Measurements from ENCODE around the gene PARP14. TPM values are rescaled to one million over a fixed set of nuclear protein-coding genes. Genes with fewer than 3 reads are reported as not detected.

PARP14 gene
- total and polyA plus RNA-seq, 11 donors: 5.0 to 104 (median 12.5) TPM

DNA sequence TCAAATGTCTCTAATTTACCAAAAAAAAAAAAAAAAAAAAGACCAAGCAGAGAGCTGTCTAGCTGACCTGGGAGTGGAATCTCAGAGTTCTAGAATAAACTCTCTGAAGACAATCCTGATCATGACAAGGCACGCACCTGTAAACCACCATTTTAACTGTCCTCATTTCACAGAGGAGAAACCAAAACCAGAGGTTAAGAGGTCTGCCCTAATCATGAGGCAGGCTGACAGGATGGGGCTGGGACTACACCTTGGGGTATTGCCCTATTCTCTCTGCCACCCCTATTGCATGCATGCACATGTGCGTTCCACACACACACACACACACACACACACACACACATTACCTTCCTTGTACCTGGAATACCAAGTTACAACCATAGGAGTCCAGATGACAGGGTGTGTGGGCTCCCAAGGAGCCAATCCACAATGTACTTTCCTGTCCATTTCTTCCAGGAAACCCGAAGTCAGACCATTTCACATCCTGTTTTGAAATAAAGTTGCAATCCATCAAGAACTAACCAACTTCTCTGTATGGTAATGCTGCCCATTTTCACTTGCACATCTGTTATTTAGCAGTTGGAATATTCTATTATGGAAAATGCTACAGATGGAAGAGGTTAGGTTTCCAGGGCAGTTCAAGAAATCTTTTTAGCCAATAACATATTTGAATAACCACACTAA is 78.4 kb downstream of the PARP14 start:
- ATAC-seq: peak in 2 of 4 donors; percentile 28 to 53
- no peaks in the 10 kb centered on the region for H3K9me3 ChIP-seq
- DNase-seq: no peak
- intact Hi-C loops (cut with DNase I): no loop called here
- 75 to 84% (median 81%) methylated on average over 3 of the region's 3 CpGs for WGBS, 4 donors
- peak overlapping the region in 1 of 12 donors; percentile 78 for H3K27ac ChIP-seq
- H3K4me1 ChIP-seq: peaks cover 0 to 35% (median 6%) of the 10 kb centered on the region in 12 donors
- no peaks in the 10 kb centered on the region for H3K27me3 ChIP-seq
- H3K36me3 ChIP-seq: peaks cover 0 to 32% (median 13%) of the 10 kb centered on the region in 9 donors
- no peak overlapping the region for H3K4me3 ChIP-seq
- TF ChIP-seq, protein P1, sequence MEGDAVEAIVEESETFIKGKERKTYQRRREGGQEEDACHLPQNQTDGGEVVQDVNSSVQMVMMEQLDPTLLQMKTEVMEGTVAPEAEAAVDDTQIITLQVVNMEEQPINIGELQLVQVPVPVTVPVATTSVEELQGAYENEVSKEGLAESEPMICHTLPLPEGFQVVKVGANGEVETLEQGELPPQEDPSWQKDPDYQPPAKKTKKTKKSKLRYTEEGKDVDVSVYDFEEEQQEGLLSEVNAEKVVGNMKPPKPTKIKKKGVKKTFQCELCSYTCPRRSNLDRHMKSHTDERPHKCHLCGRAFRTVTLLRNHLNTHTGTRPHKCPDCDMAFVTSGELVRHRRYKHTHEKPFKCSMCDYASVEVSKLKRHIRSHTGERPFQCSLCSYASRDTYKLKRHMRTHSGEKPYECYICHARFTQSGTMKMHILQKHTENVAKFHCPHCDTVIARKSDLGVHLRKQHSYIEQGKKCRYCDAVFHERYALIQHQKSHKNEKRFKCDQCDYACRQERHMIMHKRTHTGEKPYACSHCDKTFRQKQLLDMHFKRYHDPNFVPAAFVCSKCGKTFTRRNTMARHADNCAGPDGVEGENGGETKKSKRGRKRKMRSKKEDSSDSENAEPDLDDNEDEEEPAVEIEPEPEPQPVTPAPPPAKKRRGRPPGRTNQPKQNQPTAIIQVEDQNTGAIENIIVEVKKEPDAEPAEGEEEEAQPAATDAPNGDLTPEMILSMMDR (IDR thresholded peaks at IDR 0.05): no peak
- no peak for TF ChIP-seq POLR2A (IDR thresholded peaks at IDR 0.05)

DNA sequence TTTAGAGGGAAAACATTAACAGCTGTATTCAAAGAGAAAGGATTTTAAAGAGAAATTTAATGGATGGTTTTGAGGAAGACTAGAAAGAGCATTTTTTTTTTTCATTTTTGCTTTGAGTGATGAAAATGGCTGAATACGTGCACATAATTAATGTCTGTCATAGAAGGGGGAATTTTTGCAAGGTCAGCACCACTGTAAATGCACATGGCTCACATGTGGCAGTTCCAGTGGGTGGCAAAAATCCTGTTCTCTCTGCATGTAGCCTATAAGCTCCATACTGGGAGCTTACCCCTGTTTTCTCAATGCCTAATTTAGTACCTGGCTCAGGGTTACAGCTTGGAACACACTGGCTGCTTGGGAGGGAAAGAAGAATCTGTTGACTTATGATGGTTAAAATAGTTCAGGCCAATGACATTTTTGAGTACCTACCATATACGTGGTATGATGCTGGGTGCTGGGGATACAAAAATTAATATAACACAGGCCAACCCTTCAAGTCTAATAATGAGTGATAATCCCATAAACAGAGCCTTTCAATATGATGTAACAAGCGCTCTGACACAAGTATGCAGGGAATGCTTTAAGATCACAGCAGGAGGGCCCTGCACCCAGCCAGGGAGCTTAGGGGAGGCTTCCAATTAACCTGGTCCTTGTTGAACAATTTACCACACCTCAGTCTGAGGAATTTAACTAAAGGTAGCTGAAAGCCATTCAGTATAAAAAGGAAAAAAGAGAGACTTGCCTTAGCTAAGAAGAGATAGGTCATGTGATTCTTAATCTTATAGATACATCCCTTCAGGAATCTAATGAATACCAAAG is 80.0 kb downstream of the PARP14 start:
- H3K4me1 ChIP-seq: peaks cover 0 to 39% (median 6%) of the 10 kb centered on the region in 12 donors
- no peaks in the 10 kb centered on the region for H3K27me3 ChIP-seq
- 77 to 83% (median 80%) methylated on average over 3 of the region's 3 CpGs for WGBS, 4 donors
- TF ChIP-seq, protein P1 (IDR thresholded peaks at IDR 0.05): no peak
- no peak for TF ChIP-seq POLR2A (IDR thresholded peaks at IDR 0.05)
- DNase-seq (no peak), ATAC-seq (no peak)
- peaks cover 0 to 17% (median 0%) of the 10 kb centered on the region in 9 donors for H3K36me3 ChIP-seq
- H3K4me3 ChIP-seq: no peak overlapping the region
- H3K27ac ChIP-seq: peak overlapping the region in 1 of 12 donors; percentile 78
- H3K9me3 ChIP-seq: no peaks in the 10 kb centered on the region
- intact Hi-C loops (cut with DNase I): no loop called here

DNA sequence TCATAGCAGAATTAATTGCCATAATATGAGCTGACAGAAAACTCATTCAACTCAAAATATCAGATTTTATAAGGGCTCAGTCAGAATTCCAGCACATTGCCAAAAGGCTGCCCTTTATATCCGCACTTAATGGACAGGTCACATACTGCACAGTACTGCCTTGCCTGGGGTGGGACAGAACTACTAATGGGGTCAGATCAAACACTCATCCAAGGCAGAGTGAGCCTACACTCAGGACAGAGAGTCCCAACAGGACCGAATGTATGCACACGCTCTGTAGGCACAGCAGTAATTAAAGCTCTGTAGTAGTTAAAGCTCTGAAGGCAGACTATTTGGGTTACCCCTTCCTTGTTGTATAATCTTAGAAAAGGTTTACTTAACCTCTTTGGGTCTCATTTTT is 85.8 kb downstream of the PARP14 start:
- Histone ChIP-seq H3K27ac (peak overlapping the region in 1 of 12 donors; percentile 86), H3K27me3 (no peaks in the 10 kb centered on the region), H3K9me3 (no peaks in the 10 kb centered on the region), H3K4me3 (no peak overlapping the region), H3K36me3 (peaks cover 0 to 39% (median 0%) of the 10 kb centered on the region in 9 donors), H3K4me1 (peaks cover 0 to 51% (median 0%) of the 10 kb centered on the region in 12 donors)
- DNase-seq: no peak
- no peak for ATAC-seq
- intact Hi-C loops (cut with DNase I): no loop called here
- TF ChIP-seq POLR2A (IDR thresholded peaks at IDR 0.05): no peak
- TF ChIP-seq, protein P1 (IDR thresholded peaks at IDR 0.05): no peak
- 96 to 98% (median 97%) methylated on average over 3 of the region's 3 CpGs for WGBS, 4 donors
